Calu3 (cell line): ENCODE measurements around the gene SPSB3. TPM values are rescaled to one million over a fixed set of nuclear protein-coding genes. Genes with fewer than 3 reads are reported as not detected.

Source experiments
- BruUV-seq: library from RNA; stranded (reverse); fragments of 400-500 nt; replicated peaks from 2 replicates; lab custom pipeline; 2021; lab: Mats Ljungman, UMichigan
- CTCF ChIA-PET: fragments of 300-600 bp; sonication (Branson Sonifier 250); formaldehyde crosslinking; loops from one replicate; lab custom pipeline; 2022; ENCODE audit warnings: antibody characterized with exemption; lab: Charles Lee
- DNase-seq: peaks from one replicate; pipeline ENCODE4 v3.0.0; 2022
- H3K27ac Mint-ChIP-seq: one replicate; pipeline ENCODE4 v1.8.0; 2022; ENCODE audit warnings: mixed read lengths; ENCODE audit not compliant: unreplicated experiment
- H3K27me3 Mint-ChIP-seq: one replicate; pipeline ENCODE4 v1.8.0; 2022; ENCODE audit warnings: mixed read lengths; ENCODE audit not compliant: unreplicated experiment
- H3K36me3 Mint-ChIP-seq: one replicate; pipeline ENCODE4 v1.8.0; 2022; ENCODE audit warnings: mild to moderate bottlenecking, moderate library complexity, mixed read lengths; ENCODE audit not compliant: insufficient read depth, unreplicated experiment
- H3K4me1 Mint-ChIP-seq: one replicate; pipeline ENCODE4 v1.8.0; 2022; ENCODE audit warnings: mild to moderate bottlenecking, low read depth, mixed read lengths; ENCODE audit not compliant: unreplicated experiment
- H3K4me3 Mint-ChIP-seq: one replicate; pipeline ENCODE4 v1.8.0; 2022; ENCODE audit warnings: mild to moderate bottlenecking, low read depth, moderate library complexity, mixed read lengths; ENCODE audit not compliant: unreplicated experiment
- H3K9me3 Mint-ChIP-seq: one replicate; pipeline ENCODE4 v1.8.0; 2022; ENCODE audit warnings: low read depth, mixed read lengths; ENCODE audit not compliant: unreplicated experiment
- intact Hi-C: fragments of 100-400 bp; cut with micrococcal nuclease; formaldehyde crosslinking; loops from one replicate; pipeline ENCODE4 v1.10.0; 2022; ENCODE audit not compliant: unreplicated experiment
- total RNA-seq: library from RNA; stranded (reverse); gene quantifications from 2 replicates; pipeline ENCODE4 v1.2.3, GENCODE V29; 2022
- TF ChIP-seq, protein P1 (sequence below): fragments of 200-600 bp; IDR thresholded peaks from one replicate; pipeline ENCODE4 v1.8.0; 2022; ENCODE audit warnings: antibody characterized with exemption; ENCODE audit not compliant: unreplicated experiment

The SPSB3 gene
- total RNA-seq, 1 experiment from 2014 or later, result 44.3 TPM

DNA sequence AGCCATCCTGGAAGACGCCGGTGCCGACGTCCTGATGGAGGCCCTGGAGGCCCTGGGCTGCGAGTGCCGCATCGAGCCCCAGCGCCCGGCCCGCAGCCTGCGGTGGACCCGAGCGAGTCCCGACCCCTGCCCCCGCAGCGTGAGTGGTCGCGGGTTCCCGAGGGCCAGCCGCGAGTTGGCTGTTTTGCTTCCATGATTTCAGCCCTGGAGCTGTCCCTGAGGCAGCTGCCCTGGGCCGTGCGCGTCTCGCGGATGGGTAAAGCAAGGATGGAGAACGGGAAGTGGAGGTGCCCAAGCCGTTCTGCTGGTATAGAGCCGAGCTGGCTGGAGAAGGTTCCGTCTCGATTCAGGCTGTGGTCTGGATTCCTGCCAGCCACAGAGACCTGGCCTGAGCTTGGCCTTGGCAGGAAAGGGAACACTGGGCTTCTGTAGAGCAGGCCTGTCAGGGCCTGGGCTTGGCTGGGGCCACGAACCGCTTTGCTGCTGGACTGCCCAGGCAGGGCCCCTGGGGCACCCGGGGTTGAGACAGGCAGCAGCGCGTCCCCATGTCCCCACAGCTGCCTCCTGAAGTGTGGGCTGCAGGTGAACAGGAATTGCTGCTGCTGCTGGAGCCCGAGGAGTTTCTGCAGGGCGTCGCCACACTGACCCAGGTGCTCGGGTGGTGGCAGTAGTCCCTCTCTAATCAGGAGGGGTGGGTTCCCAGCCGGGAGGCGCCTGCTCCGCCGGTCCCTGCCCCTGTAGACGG is 8.5 kb downstream of the SPSB3 start:
- intact Hi-C loops, result no loop called here
- Mint-ChIP-seq H3K9me3 (no peaks in the 10 kb centered on the region), H3K4me1 (peaks cover 8% of the 10 kb centered on the region), H3K36me3 (peaks cover 100% of the 10 kb centered on the region), H3K27me3 (no peaks in the 10 kb centered on the region), H3K27ac (peak overlapping the region; percentile 39), H3K4me3 (peak overlapping the region; percentile 76)
- CTCF ChIA-PET, result interaction anchor here (2.6 kb wide), 1 partner anchor 9 kb away, joined by 19 read pairs; the partner anchor contains the start of genes NUBP2 and SPSB3
- no peak for DNase-seq
- TF ChIP-seq, protein P1, sequence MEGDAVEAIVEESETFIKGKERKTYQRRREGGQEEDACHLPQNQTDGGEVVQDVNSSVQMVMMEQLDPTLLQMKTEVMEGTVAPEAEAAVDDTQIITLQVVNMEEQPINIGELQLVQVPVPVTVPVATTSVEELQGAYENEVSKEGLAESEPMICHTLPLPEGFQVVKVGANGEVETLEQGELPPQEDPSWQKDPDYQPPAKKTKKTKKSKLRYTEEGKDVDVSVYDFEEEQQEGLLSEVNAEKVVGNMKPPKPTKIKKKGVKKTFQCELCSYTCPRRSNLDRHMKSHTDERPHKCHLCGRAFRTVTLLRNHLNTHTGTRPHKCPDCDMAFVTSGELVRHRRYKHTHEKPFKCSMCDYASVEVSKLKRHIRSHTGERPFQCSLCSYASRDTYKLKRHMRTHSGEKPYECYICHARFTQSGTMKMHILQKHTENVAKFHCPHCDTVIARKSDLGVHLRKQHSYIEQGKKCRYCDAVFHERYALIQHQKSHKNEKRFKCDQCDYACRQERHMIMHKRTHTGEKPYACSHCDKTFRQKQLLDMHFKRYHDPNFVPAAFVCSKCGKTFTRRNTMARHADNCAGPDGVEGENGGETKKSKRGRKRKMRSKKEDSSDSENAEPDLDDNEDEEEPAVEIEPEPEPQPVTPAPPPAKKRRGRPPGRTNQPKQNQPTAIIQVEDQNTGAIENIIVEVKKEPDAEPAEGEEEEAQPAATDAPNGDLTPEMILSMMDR, result no peak
- no TSS peak for BruUV-seq

DNA sequence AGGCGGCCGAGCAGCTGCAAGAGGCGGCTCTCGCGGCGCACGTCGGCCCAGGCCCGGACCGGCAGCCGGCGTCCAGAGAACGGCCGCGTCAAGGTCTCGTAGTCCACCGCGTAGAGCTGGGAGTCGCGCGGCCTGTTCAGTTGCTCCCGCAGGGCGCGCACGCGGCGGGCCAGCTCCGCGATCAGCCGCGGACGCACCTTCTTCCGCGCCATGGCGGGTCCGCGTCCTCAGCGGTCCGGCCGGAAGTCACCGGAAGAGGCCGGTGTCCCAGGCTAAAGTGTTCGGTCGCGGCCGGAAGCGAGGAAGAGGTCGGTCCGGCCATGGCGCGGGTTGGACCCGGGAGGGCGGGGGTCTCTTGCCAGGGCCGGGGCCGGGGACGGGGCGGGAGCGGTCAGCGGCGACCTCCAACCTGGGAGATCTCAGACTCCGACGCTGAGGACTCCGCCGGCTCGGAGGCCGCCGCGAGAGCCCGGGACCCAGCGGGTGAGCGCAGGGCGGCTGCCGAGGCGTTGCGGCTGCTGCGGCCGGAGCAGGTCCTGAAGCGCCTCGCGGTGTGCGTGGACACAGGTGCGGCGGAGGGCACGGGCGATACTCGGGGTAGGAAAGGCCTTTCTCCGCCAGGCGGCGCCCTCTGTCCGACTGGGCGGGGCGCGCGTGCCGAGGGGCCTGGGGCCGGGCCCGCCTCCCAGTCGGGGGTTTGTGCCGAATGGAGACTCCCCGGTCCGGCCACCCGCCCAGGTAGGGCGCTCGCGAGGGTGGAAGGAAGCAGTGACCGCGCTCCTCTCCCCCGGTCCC is 9.3 kb downstream of the SPSB3 start, which contains the start of gene MRPS34:
Gene MRPS34, minus strand, starts transcription at position 227 of the 795 bp plus-strand sequence. Its CDS starts 15 bp downstream, at position 212.
- intact Hi-C loops, result no loop called here

DNA sequence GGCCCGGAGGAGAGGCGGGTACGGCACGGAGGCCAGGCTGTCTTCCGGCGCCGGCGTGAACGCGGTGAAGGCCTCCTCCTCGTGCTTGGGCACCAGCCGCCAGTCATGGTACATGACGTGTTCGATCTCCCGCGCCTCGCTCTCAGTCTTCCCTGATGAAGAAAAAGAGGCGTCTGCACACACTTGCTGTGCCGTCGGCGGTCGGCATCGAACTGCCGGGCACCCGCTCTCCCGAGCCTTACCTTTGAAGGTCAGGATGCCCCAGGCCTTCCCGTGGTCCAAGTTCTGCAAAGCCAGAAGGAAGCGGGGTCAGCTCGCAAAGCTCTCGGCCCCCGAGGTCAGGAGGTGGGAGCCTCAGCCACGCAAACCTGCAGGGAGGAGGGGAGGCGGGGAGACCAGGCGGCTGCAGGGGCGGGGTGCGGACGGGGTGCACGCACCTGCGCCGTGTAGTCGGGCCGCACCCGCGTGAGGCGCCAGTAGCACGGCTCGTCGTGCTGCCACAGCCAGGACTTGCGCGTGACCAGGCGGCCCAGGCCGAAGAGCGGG is 9.9 kb downstream of the SPSB3 start, which contains the start of gene EME2:
Gene EME2, plus strand, starts transcription at position 449 of the 546 bp plus-strand sequence. CDS start 418 bp downstream, outside the sequence.
- peaks cover 8% of the 10 kb centered on the region for H3K4me1 Mint-ChIP-seq
- peaks cover 100% of the 10 kb centered on the region for H3K36me3 Mint-ChIP-seq
- peak within 1 kb of the TSS; percentile 75 for H3K27ac Mint-ChIP-seq
- intact Hi-C loops, result no loop called here
- DNase-seq, result peak; percentile 27
- no peaks in the 10 kb centered on the region for H3K27me3 Mint-ChIP-seq
- no TSS peak for BruUV-seq
- TF ChIP-seq, protein P1, result no peak
- H3K9me3 Mint-ChIP-seq, result no peaks in the 10 kb centered on the region
- CTCF ChIA-PET, result interaction anchor here (0.7 to 2.6 kb wide), 2 partner anchors 10 to 67 kb away, joined by 3 to 19 read pairs; partner anchors contain the start of genes MAPK8IP3, NUBP2 and SPSB3
- peak within 1 kb of the TSS; percentile 76 for H3K4me3 Mint-ChIP-seq

More for the DNA sequence above, 9.3 kb downstream of the SPSB3 start, which contains the start of gene MRPS34:
- TF ChIP-seq, protein P1, result peak; percentile 92
- Mint-ChIP-seq H3K4me1 (peaks cover 8% of the 10 kb centered on the region), H3K36me3 (peaks cover 100% of the 10 kb centered on the region), H3K27ac (peak within 1 kb of the TSS; percentile 75), H3K4me3 (peak within 1 kb of the TSS; percentile 76), H3K9me3 (no peaks in the 10 kb centered on the region), H3K27me3 (no peaks in the 10 kb centered on the region)
- CTCF ChIA-PET, result interaction anchor here (0.7 to 2.6 kb wide), 2 partner anchors 9 to 67 kb away, joined by 3 to 19 read pairs; partner anchors contain the start of genes MAPK8IP3, NUBP2 and SPSB3
- BruUV-seq, result no TSS peak
- peak; percentile 92 for DNase-seq

DNA sequence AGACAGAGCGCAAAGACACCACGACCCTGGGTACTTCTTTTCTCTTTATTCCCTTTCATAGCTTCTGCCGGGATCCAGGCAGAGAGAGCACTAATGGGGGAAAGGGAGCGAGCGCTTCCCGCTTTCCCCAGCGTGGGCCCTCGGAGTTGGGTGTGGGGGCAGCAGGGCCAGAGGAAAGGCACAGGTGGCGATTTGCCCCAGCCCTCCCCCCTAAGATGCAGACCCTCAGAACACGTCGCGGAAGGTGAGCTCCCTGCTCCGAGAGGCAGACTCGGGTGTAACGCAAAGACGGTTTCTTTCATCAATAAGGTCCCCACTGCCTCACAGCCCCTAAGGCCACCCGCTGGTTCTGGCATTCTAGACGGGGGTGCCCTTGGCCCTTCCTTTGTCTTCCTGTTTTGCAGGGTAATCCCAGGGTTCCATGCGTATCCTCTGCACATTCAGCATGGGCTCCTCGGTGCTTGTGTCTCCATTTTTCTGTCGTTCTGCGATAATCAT is 10.5 kb downstream of the SPSB3 start:
- Mint-ChIP-seq H3K9me3 (no peaks in the 10 kb centered on the region), H3K36me3 (peaks cover 97% of the 10 kb centered on the region), H3K27me3 (no peaks in the 10 kb centered on the region), H3K4me3 (peak overlapping the region; percentile 76), H3K4me1 (peaks cover 8% of the 10 kb centered on the region), H3K27ac (peak overlapping the region; percentile 24)
- intact Hi-C loops, result no loop called here
- CTCF ChIA-PET, result no interaction called here
- no peak for DNase-seq
- TSS peak; percentile 87 for BruUV-seq
- TF ChIP-seq, protein P1, result no peak
